GM19438 (cell line): ENCODE data around the gene POLE3.
"Not testable (repeated sequence)": the region's sequence is repeated elsewhere in the genome, so short reads cannot be mapped to it uniquely, and the experiment has no call there.

Source experiments
- ATAC-seq: cut with Tn5 transposase; IDR thresholded peaks from one replicate; pipeline ENCODE4 v1.9.1; 2021; ENCODE audit warnings: low read depth; ENCODE audit not compliant: unreplicated experiment

The POLE3 gene, protein sequence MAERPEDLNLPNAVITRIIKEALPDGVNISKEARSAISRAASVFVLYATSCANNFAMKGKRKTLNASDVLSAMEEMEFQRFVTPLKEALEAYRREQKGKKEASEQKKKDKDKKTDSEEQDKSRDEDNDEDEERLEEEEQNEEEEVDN

DNA sequence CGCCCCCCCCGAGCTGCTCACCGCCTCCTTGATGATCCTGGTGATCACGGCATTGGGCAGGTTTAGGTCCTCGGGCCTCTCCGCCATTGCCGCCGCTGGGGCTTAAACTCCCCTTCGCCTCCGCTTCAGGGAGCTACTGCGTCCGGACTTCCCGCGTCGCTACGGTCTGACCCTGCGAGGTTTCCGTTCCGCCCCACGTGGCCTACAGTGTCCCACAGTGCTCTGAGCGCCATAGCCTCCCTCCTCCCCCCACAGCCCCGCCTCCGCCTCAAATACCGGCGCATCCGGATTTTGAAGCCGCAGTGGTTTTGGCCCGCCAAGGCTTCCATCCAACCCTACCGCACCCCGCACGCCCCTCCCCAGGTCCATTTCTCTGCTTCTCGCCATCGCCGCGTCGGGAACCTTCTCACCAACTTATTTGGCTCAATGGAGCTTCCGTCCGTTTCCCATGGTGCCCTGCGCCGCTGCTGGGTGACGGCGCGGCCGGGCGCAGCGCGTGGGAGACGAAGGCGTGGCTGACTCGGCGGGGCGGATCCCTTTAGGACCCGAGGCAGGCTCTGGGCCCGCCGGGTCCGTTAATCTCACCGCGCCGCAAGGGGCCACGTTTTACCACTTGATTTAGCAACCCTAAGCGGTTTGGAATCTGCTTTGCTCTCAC is at the start of gene POLE3, which contains the start of gene C9orf43:
Gene POLE3, minus strand, starts transcription at position 469 of the 658 bp plus-strand sequence. Its CDS starts 382 bp downstream, at position 87.
Gene C9orf43, plus strand, starts transcription at position 541 of the 658 bp plus-strand sequence. CDS start 2,747 bp downstream, outside the sequence.
- peak; percentile 88 for ATAC-seq

DNA sequence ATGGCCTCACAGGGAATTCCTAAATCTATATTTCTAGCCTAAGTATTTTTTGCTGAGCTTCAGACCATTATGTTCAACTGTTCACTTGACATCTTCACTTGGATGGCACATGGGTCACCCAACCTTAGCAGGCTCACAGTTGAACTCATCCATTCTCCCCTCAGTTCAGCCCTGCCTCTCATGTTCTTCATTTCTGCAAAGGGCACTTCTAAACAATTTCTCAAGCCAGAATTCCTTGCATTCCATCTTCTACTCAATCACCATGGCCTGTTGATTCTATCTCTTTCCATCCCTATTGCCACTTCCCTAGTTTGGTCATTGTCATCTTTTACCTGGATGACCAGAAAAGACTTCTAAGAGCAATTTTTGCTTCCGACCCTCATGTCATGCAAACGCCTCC is 45.8 kb upstream of the POLE3 start:
- ATAC-seq = no peak

DNA sequence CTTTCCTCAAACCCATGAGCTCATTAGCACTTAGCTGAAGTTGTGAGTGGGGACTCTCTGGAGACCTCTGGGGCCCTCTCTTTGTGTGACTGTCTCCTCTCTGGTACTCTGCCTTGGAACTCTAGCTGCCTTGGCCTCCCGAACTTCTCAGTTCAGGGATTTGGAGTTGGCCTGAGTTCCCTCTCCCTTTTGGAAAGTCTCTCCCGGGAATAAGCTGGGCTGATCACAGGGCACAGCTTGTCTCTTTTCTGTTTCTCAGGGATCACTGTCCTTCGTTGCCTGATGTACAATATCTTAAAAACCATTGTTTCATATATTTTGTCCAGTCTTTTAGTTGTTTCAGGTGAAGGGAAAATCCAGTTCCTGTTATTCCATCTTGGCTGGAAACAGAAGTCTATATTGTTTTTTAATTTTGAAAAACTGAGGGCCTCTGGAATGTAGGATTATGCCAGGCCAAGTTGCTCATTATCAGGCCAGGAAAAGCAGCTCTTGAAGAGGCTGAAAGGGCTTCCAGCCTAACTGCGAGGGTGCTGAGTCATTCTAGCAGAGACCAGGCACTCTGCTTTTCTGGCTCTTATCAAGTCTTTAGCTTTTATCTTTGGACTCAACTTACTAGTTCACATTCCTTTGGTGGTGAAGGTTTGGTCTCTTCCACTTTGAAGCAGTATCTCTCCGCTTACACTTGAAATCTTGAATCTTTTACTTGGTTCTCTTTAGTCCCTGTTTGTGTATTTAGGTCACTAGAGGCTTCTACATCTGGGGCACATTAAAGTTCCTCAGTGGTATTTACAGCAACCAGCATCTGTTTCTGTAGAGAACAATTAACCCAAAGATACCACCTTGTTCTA is 44.7 kb upstream of the POLE3 start:
- no peak for ATAC-seq

DNA sequence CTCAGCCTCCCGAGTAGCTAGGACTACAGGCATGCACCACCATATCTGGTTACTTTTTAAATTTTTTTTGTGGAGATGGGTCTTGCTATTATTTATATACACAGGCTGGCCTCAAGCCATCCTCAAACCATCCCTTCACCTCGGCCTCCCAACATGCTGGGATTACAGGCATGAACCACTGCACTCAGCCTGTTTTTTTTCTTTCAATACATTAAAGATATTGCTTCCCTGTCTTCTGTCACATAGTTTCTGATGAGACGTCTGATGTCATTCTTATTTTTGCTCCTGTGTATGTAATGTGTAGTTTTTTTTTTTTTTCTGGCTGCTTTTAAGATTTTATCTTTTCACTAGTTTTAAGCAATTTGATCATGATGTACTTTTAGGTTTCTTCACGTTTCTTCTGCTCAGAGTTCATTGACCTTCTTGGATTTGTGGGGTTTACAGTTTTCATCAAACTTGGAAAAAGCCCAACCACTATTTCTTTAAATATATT is 41.7 kb upstream of the POLE3 start:
- no peak for ATAC-seq

DNA sequence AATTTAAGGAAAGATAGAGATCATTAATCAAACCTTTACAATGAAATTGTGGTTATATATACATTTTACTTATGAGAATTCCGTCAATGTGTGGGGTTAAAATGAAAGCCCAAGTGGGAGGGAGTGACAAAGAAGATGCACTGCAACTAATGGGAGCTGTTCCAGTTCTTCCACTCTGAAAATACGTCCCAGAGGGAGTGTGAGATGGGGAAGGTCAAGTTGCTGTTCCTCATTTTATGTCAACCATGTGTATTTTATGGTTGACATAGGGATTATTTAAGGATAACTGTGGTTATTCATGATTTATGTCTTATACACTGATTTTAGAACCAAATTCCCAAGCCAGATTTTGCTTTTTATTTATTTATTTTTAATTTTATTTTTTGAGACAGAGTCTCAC is 38.9 kb upstream of the POLE3 start:
- ATAC-seq = no peak

DNA sequence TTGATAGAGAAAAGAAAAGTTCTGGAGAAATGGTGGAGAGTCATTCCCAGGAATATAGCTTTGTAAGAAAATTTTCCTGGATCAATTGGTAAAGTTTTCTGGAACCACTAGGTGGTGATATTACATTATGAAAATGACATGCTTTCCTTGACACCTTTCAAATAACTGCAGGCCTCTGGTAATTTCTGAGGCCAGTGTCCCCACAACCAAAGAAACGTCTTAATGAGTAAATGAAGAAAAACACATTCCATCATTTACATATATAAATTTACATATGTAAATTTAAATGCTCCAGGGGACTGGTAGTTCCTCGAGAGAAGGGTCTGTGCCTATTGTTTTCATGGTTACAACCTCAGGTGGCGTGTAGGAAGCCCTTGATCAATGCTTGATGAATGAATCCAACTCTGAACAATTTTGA is 35.9 kb upstream of the POLE3 start:
- ATAC-seq = no peak

DNA sequence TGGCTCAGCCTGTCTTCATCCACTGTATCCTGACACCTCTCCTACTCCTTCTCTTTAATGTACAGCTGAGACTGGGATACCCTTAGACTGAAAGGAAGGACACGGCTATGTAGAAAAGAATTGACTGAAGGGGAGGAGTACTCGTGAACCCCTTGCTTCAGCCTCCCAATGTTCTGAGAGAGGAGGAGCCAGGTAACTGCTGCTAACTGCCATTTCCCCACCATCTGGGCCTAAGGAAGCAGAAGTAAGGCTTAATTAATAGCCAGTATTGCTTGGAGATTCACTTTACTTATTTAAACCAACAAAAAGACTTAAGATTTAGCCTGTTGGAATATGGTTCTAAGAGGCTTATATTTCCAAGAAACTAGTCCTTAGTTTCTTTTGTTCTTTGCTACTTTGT is 34.3 kb upstream of the POLE3 start:
- no peak for ATAC-seq

DNA sequence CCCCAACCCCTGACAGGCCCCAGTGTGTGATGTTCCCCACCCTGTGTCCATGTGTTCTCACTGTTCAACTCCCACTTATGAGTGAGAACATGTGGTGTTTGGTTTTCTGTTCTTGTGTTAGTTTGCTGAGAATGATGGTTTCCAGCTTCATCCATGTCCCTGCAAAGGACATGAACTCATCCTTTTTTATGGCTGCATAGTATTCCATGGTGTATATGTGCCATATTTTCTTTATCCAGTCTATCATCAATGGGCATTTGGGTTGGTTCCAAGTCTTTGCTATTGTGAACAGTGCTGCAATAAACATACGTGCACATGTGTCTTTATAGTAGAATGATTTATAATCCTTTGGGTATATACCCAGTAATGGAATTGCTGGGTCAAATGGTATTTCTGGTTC is 27.2 kb upstream of the POLE3 start:
- not testable (repeated sequence) for ATAC-seq

DNA sequence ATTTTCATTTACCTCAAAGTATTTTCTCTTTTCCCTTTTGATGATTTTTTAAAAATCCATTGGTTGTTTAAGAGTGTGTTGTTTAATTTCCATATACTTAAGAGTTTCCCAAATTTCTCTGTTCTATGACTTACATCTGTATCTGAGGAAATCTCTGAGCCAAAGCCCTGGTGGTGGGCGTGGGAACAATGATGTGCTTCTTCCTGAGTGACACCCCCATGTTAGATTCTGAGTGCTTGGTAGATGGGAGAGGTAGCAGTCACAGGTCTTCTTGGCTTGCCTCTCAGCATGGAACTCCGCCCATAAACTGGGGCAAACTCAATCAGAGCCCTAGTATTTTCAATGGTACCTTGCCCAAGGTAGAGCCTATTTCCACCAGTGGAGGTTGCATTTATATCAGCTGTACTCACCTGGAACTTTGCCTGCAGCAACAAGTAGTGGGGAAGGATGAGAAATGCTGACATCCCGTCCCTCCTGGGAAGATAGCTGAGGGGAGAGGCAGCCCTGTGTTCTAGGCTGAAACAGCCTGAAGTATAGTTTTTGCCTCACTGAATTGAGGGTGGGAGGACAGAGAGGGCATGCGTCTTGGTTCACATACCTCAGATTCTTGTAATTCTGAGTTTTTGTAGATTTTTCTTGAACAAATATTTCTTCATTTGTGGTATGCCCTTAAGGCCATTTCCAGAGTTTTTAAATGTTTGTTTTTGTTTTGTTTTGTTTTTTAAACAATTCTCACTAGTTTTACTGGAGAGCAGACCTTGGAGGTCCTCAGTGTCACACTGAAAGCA is 26.4 kb upstream of the POLE3 start:
- ATAC-seq = no peak

DNA sequence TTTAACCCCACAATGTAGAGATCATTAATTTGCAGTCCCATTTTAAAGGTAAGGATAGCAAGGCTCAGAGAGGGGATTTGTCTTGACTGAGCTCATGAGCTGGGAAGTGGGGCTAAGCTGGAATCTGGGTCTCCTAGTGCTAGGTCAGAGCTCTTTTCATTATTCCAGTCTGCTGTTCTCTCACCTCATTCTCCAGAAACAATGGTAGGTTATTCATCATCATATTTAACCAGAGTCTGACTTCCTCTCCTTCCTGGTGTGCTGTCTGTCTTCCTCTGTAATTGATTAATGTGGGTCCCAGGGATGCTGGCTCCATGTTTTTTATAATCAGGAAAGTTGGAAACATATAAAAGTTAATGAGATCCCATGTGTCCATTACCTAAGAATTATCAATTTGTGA is 20.7 kb upstream of the POLE3 start:
- ATAC-seq = no peak

DNA sequence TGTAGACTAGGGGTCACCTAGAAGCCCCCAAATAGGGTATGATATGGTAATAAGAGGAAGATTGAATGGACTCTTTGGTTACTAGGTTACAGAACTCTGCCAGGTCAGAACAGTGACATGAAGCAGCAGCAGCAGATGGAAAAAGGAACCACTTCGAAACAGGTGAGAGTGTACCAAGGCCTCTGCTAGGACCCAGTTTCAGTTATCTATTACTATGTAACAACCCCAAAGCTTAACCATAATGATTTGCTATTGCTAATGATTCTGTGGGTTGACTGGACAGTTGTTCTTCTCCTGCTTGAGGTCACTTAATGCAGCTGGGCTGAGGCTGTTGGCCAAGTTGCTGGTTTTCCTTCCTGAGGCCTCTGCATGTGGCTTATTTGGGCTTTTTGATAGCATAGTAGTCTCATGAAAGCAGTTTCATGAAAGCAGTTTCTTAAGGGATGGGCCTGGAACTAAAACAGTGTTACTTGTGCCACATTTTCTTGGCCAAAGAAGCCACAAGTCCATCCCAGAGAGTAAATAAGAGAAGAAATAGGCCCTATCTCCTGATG is 17.7 kb upstream of the POLE3 start:
- ATAC-seq = no peak

DNA sequence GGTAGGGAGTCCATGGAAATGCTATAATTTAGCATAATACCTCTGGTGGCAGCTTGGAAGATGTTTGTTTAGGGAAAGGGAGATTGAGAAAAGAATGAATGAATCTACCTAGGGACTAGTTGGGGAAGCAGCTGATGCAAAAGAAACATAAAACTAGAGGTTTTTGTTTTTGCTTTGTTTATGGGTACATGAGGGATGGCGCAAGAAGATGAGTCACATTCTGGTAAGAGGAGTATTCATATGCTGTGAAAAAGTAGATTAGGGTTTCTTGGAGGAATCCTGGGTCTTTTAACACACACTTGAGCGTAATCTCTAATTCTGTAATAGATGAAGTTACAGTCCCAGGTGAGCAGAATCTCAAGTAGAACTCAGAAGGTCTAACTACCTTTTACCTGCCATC is 17.2 kb upstream of the POLE3 start:
- ATAC-seq = no peak

DNA sequence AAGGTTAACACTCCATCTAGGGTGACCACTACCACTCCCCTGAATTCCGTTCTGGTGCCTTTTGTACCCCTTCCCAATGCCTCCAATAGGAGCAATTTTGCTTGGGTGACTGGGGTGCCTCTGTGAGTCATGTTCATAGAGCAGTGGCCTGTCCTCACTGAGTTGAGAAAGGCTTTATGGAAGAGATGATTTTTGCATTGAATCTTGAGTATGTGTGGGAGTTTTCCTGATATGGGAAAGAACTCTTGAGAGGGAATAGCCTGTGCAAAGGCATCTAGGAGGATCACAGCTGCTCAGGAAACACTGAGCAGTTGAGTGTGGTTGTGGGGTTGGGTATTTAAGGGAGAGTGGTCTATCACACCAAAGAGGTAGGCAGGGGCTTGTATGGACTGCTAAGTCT is 16.2 kb upstream of the POLE3 start:
- no peak for ATAC-seq

DNA sequence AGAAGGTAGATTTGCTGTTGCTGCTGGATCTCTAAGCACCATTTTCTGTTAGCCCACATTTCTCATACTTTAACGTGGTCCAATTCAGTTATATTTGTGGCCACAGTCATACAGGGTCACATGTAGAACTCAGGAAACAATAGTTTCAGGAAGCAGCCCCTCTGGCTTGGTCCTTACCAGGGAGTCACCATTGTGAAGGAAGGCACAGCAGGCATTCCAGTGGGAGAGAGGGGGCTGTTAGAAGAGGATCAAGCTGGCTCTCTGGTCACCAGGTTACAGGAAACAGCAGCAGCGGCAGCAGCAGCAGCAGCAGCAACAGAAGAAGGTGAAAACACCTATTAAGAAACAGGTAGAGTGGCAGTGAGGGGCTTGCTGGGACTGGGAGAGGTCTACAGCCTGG is 14.6 kb upstream of the POLE3 start:
- ATAC-seq = no peak

DNA sequence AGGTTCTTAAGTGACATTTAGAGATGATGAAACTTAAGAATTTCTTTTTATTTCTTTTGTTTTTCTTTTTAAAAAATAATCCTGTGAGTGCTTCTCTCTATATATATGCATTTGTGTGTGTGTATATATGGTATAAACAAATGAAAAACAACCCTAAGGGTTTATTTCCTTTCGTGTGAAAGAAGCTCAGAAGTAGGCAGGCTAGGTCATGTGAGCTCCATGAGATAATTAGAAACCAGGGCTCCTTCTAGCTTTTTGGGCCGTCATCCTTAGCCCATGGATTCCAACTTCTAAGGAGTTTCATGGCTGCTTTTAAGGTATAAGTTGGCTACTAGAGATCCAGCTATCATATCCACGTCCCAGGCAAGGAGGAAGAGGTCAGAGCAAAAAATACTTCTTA is 11.3 kb upstream of the POLE3 start:
- no peak for ATAC-seq

DNA sequence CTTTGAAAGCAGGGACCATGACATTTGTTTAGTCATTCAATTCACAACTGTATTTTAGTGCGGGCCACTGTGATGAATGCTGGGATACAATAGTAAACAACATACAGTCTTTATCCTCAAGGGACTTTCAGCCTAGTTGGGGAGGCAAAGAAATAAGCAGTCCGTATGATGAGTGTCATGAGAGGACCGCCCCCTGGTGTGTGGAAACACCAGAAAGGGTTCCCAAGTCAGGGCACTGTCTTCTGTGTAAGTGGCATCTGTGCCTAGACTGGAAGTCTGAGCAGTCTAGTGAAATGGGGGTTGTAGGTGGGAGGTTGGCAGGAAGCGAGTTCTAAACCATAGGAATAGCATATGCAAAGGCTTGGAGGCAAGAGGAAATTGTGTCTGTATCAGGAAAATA is 6.9 kb upstream of the POLE3 start:
- no peak for ATAC-seq

DNA sequence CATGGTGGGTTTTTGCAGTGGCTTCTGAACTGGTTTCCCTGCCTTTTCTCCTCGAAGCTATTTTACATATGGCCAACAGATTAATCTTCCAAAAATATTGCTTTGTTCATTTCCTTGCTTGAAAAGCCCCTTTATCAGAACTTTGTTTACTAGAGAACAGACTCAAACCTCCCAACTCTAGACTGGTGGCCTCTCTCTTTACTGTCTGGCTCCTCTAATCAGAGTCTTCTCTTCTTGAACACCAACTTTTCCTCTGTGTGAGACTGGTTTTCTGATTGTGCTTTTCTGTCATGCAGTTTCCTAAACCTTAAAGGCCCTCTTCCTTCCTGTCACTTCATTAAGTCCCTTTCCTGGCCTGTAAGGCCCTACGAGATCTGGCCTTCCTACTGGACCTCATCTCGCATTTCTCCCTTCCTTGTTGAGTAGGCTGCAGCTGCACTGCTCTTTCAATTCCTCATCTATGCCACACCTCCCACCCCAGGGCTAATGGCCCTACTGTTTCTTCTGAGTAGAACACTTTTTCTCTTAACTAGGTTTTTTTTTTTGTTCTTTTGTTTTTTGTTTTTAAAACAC is 5.8 kb upstream of the POLE3 start:
- peak; percentile 96 for ATAC-seq

DNA sequence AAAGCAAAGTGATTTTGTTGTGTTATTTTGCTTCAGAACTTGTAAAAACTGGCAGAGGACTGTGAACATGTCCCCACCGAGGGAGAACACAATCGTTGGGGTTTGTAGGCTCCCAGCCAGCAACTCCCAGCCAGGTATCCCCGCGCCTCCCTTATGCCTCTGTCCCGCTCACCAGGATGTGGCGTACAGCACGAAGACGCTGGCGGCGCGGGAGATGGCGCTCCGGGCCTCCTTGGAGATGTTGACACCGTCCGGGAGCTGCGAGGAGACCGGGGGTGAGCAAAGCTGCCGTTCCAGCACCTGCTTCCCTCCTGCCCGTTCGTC is 630 bp downstream of the POLE3 start:
- peak; percentile 14 for ATAC-seq

DNA sequence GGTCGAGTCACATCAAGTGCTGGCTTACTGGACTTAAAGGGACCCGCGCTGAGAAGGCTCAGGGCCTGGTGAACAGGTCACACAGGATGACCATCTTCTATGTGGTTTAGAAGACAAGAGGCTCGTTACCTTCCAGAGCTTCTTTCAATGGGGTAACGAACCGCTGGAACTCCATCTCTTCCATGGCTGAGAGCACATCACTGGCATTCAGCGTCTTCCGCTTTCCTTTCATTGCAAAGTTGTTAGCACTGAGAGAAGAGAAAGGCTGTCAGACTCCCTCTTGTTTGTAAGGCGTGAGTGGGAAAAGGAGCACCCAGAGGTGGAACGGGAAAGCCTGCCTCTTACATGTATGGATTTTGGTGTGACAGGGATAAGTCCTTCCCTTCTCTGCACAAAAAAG is 994 bp downstream of the POLE3 start:
- no peak for ATAC-seq

DNA sequence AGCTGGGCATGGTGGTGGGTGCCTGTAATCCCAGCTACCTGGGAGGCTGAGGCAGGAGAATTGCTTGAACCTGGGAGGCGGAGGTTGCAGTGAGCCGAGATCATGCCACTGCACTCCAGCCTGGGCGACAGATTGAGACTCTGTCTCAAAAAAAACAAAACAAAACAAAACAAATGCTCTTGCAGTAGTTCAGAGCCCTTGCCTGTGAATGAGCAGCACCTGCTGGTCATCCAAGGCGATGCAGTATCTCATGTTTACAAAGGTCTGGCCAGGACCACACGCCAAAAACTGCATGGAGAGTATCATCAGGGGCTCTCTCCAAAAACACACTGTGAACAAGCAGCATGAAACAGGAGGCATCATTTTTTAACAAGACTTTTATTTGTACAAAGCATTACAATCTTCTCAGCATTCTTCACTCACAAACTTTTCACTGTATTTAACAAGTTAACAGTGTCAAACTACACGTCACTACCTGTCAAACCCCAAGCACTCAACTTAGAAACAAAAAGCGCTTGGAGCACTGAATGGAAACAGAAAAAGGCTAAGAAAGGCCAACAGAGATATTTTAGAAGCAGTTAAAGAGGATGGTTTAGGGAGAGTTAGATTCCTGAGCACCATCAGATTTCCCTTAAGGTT is 3.5 kb downstream of the POLE3 start:
- ATAC-seq = peak; percentile 31
